Heart left ventricle (tissue), 16 donors: Measurements from ENCODE around the gene PPP1R1C. TPM values are rescaled to one million over a fixed set of nuclear protein-coding genes. Genes with fewer than 3 reads are reported as not detected.

Source experiments
- ATAC-seq, 4 donors: fragments of 200-7000 bp; cut with Tn5 transposase; one replicate each; pipeline ENCODE4 v1.9.1; 2020 to 2022; ENCODE audit warnings: moderate library complexity in 4 of 4, mild to moderate bottlenecking in 3 of 4, moderate number of reproducible peaks in 1 of 4
- DNase-seq, 5 donors: peaks; one replicate each; pipeline ENCODE4 v3.0.0-alpha.2; 2020
- H3K27ac ChIP-seq, 12 donors: fragments of 200-600 bp; sonication (generic) in 4 of 12; one replicate each; pipeline versions ENCODE4 v1.5.0 to v1.8.0; 2016 to 2022; ENCODE audit warnings: mild to moderate bottlenecking in 2 of 12
- H3K27me3 ChIP-seq, 9 donors: fragments of 200-600 bp; sonication (generic) in 2 of 9; one replicate each; pipeline versions ENCODE4 v1.5.1 to v1.8.0; 2016 to 2022; ENCODE audit warnings: mild to moderate bottlenecking in 3 of 9
- H3K36me3 ChIP-seq, 9 donors: fragments of 200-600 bp; sonication (generic) in 2 of 9; one replicate each; pipeline versions ENCODE4 v1.5.0 to v1.8.0; 2018 to 2022; ENCODE audit warnings: mild to moderate bottlenecking in 2 of 9
- H3K4me1 ChIP-seq, 12 donors: fragments of 200-600 bp; sonication (generic) in 4 of 12; one replicate each; pipeline versions ENCODE4 v1.5.0 to v1.8.0; 2016 to 2022; ENCODE audit warnings: mild to moderate bottlenecking in 3 of 12
- H3K4me3 ChIP-seq, 12 donors: fragments of 200-600 bp; sonication (generic) in 4 of 12; one replicate each; pipeline versions ENCODE4 v1.5.0 to v1.8.0; 2017 to 2022; ENCODE audit warnings: mild to moderate bottlenecking in 9 of 12, moderate library complexity in 4 of 12
- H3K9me3 ChIP-seq, 12 donors: fragments of 200-600 bp; sonication (generic) in 4 of 12; one replicate each; pipeline versions ENCODE4 v1.5.0 to v1.8.0; 2016 to 2022; ENCODE audit warnings: mild to moderate bottlenecking in 1 of 12
- POLR2A ChIP-seq, 2 donors: fragments of 450-650 bp; IDR thresholded peaks; one replicate each; pipeline ENCODE4 v1.6.1; 2017; ENCODE audit warnings: antibody characterized with exemption in 2 of 2, mild to moderate bottlenecking in 2 of 2, moderate library complexity in 2 of 2
- WGBS, 4 donors: extraction: QIAGEN DNeasy Blood & Tissue Kit in 2 of 4; methylation state at CpG; one replicate each; pipeline versions ENCODE4 v1.1.5 to v1.1.7; 2013 to 2018; 5-methylcytosine and 5-hydroxymethylcytosine counted together
- intact Hi-C, 10 donors: fragments of 100-400 bp; cut with DNase I; formaldehyde crosslinking; loops; one replicate each; pipeline versions ENCODE4 v1.11.1 to v1.14.2; 2022
- polyA plus RNA-seq, 2 donors: library from polyadenylated mRNA; stranded (reverse); fragments of 200-250 nt; gene quantifications; one replicate each; pipeline ENCODE4 v1.2.3, GENCODE V29; 2013
- total RNA-seq, 9 donors: library from RNA; depleted of rRNA in 2 of 9; stranded (reverse); fragments of >200 nt in 2 of 9; fragmentation: NEBNext Ultra II Directional in 3 of 9; extraction: Animal tissue kit (Norgen Biotek cat#: 25700) in 3 of 9; gene quantifications; one replicate each; pipeline versions ENCODE4 v1.1.0 to v1.2.4, GENCODE V29; 2016 to 2023
- TF ChIP-seq, protein P1 (sequence below), 12 donors: fragments of 200-600 bp; sonication (generic) in 4 of 12; IDR thresholded peaks; one replicate each; pipeline versions ENCODE4 v1.5.0 to v1.8.0; 2018 to 2022; ENCODE audit warnings: antibody characterized with exemption in 12 of 12, mild to moderate bottlenecking in 5 of 12
- donor health status: ischemic (EF 13 %, LVEDD 7.1; RV severe dilation, severe dysfunction).
- donor health status: healthy with polysubstance abuse.
- donor health status: DM: no; HTN: yes; CAD: no.
- donor health status: DM: no; HTN: no; CAD: no.
- donor health status: ischemic (EF 25% LVEDD 6.9; RV normal size, moderate dysfunction).
- donor health status: ischemic (EF 25% LVEDD 5.7; RV mildly dilated, moderate dysfunction).
- donor health status: healthy.
- donor health status: DM: yes; HTN: yes; CAD: no.
- donor health status: ischemic (EF 35%, LVEDD 5.7; RV mildly dilated, moderate dysfunction).
- donor health status: nonischemic (EF 11% LVEDD 7.7; RV severe dilation, severe dysfunction).
- donor health status: DM: yes; HTN: yes; CAD: no.
- donor health status: PGD.
- donor health status: ischemic (EF 29% LVEDD 5.4; RV normal size, mild dysfunction).
- donor health status: nonischemic (EF 23%, LVEDD 6.1; RV moderate dilation, normal function).

Gene PPP1R1C
- total and polyA plus RNA-seq, 11 donors, result 2.9 to 44.5 (median 21.0) TPM

DNA sequence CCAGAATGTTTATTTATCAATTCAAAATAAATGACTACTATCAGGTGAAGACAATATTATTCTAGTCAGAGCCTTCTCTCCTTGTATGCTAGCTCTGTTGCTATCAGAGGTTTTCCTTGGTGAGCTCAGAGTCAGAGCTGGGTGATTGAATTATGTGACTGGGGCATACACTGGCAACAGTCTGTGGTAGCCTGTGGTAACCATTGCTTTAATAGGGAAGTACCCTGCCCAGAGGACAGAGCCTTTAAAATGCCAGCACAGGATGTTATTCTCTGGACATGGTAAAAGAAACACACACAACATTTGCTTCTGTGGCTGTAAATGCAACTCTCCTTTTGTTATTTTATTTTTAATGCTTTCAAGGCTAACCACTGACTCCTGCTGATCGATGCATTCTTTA is 124.7 kb downstream of the PPP1R1C start:
- TF ChIP-seq POLR2A (IDR thresholded peaks at IDR 0.05), result no peak
- TF ChIP-seq, protein P1, sequence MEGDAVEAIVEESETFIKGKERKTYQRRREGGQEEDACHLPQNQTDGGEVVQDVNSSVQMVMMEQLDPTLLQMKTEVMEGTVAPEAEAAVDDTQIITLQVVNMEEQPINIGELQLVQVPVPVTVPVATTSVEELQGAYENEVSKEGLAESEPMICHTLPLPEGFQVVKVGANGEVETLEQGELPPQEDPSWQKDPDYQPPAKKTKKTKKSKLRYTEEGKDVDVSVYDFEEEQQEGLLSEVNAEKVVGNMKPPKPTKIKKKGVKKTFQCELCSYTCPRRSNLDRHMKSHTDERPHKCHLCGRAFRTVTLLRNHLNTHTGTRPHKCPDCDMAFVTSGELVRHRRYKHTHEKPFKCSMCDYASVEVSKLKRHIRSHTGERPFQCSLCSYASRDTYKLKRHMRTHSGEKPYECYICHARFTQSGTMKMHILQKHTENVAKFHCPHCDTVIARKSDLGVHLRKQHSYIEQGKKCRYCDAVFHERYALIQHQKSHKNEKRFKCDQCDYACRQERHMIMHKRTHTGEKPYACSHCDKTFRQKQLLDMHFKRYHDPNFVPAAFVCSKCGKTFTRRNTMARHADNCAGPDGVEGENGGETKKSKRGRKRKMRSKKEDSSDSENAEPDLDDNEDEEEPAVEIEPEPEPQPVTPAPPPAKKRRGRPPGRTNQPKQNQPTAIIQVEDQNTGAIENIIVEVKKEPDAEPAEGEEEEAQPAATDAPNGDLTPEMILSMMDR (IDR thresholded peaks at IDR 0.05), result no peak
- ATAC-seq (peak; percentile 59 to 75 (median 73)), DNase-seq (no peak)
- 80 to 83% (median 82%) methylated on average over 1 of the region's 1 CpG for WGBS, 4 donors
- Histone ChIP-seq H3K9me3 (no peaks in the 10 kb centered on the region), H3K4me3 (no peak overlapping the region), H3K4me1 (peaks cover 0 to 12% (median 0%) of the 10 kb centered on the region in 12 donors), H3K36me3 (no peaks in the 10 kb centered on the region), H3K27me3 (no peaks in the 10 kb centered on the region), H3K27ac (no peak overlapping the region)
- intact Hi-C loops, result no loop called here

DNA sequence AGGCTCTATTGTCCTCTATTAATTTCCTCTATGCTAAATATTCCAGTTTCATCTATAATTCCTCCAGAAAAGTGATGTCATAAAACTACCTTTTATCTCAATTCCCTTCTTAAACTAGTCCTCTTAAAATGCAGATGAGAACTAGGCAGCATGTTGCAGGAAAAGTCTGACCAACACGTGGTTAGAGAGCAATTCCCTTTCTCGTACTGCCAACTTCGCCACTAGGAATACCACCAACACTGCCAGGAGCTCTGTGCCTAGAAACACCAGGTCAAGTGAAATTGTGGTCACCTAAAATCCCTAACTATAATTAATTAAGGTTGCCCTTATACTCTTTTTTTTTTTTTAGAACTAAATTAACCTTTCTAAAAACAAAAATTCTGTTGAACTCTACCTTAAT is 127.7 kb downstream of the PPP1R1C start:
- intact Hi-C loops, result no loop called here
- Histone ChIP-seq H3K27ac (no peak overlapping the region), H3K36me3 (no peaks in the 10 kb centered on the region), H3K4me3 (no peak overlapping the region), H3K9me3 (no peaks in the 10 kb centered on the region), H3K27me3 (no peaks in the 10 kb centered on the region), H3K4me1 (peaks cover 0 to 12% (median 0%) of the 10 kb centered on the region in 12 donors)
- WGBS, 4 donors, result 43 to 55% (median 49%) methylated on average over 3 of the region's 3 CpGs
- ATAC-seq, result peak in 2 of 4 donors; percentile 57 to 61
- no peak for DNase-seq
- TF ChIP-seq, protein P1 (IDR thresholded peaks at IDR 0.05), result no peak
- TF ChIP-seq POLR2A (IDR thresholded peaks at IDR 0.05), result no peak

DNA sequence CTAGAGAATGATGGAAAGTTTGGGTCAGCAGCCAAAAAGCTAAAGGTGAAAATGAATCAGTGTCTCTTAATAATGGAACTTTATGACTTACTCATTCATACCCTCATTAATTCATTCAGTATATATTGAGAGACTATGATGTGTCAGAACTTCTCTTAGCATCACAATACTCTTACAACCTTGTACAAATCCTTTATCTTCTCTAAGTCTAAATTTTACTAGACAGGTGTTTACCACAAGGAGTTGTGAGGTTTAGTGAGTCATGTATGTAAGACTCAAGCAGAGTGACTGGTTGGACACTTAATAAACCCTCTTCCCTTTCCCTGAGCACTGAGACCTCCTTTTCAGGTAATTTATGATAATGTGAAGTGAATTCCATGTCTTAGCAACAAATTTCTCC is 129.6 kb downstream of the PPP1R1C start:
- Histone ChIP-seq H3K9me3 (no peaks in the 10 kb centered on the region), H3K4me3 (no peak overlapping the region), H3K27me3 (no peaks in the 10 kb centered on the region), H3K36me3 (no peaks in the 10 kb centered on the region), H3K27ac (no peak overlapping the region), H3K4me1 (peaks cover 0 to 10% (median 0%) of the 10 kb centered on the region in 12 donors)
- DNase-seq (no peak), ATAC-seq (no peak)
- no peak for TF ChIP-seq POLR2A (IDR thresholded peaks at IDR 0.05)
- TF ChIP-seq, protein P1 (IDR thresholded peaks at IDR 0.05), result no peak
- intact Hi-C loops, result no loop called here

DNA sequence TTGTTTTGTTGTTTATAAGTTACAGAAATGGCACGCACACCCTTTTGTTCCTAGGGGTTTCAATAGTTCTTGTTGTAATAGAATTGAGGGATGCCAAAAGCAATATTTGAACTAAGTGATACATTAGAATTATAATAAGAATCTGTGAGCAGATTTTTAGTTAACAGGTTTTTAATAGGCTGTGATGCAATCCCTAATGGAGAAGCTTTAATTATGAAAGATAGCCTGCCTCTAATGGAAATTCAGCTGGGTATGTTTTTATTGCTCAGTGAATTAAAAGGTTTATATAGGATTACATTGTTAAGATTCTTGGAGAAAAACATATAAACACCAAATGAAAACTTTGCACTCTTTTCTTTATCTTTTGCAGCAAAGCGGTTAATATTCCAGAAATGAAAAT is 131.1 kb downstream of the PPP1R1C start:
- Histone ChIP-seq H3K4me3 (no peak overlapping the region), H3K27me3 (no peaks in the 10 kb centered on the region), H3K9me3 (no peaks in the 10 kb centered on the region), H3K36me3 (no peaks in the 10 kb centered on the region), H3K27ac (no peak overlapping the region), H3K4me1 (peaks cover 0 to 7% (median 0%) of the 10 kb centered on the region in 12 donors)
- DNase-seq (no peak), ATAC-seq (no peak)
- intact Hi-C loops, result no loop called here
- WGBS, 4 donors, result 93 to 97% (median 96%) methylated on average over 2 of the region's 2 CpGs
- TF ChIP-seq, protein P1 (IDR thresholded peaks at IDR 0.05), result no peak
- TF ChIP-seq POLR2A (IDR thresholded peaks at IDR 0.05), result no peak
